ENCODE measurements around the gene COG4.
"Not testable (repeated sequence)": the region's sequence is repeated elsewhere in the genome, so short reads cannot be mapped to it uniquely, and the experiment has no call there.

COG4 gene

GRCh38 chr16:70529051-70529777, 5.9 kb upstream of the COG4 start:
- DNase-seq, result peak; percentile 58
- Histone ChIP-seq H3K36me3 (replicated peaks; ENCODE audit: insufficient read depth, low read length) (peaks cover 32% of the 10 kb centered on the region), H3K9me3 (replicated peaks; ENCODE audit: insufficient read depth, low read length) (no peaks in the 10 kb centered on the region), H3K4me3 (ENCODE audit: low read length) (no peak overlapping the region; the same call in 1 of the 2 replicates), H4K20me1 (ENCODE audit: insufficient read depth, low read length) (peaks cover 54% of the 10 kb centered on the region), H3F3A (ENCODE audit: insufficient read depth, low read length) (peaks cover 5% of the 10 kb centered on the region; the same call in 1 of the 2 replicates), H3K27ac (ENCODE audit: low read length) (no peak overlapping the region), H3K79me2 (ENCODE audit: low read length) (peaks cover 99% of the 10 kb centered on the region), H3K4me1 (ENCODE audit: low read length) (peaks cover 8% of the 10 kb centered on the region), H3K27me3 (replicated peaks; ENCODE audit: insufficient read depth, low read length) (no peaks in the 10 kb centered on the region), H3K9me2 (replicated peaks; ENCODE audit: insufficient read depth, low read length) (no peaks in the 10 kb centered on the region), H2AFZ (ENCODE audit: low read length) (no peak overlapping the region), H3K4me2 (ENCODE audit: low read depth, low read length) (peak overlapping the region; percentile 22; the same call in 1 of the 2 replicates), H3K9ac (ENCODE audit: low read length) (no peak overlapping the region)
- TF ChIP-seq EZH2phosphoT487 (IDR thresholded peaks at IDR 0.05; ENCODE audit: low read length) (no peak), EZH2 (optimal IDR thresholded peaks at IDR 0.05; ENCODE audit: low read depth, low read length) (no peak), CTCF (IDR thresholded peaks at IDR 0.05; ENCODE audit: low read length) (peak; percentile 53)

- DNase-seq, result no peak
- TF ChIP-seq CTCF (IDR thresholded peaks at IDR 0.05; ENCODE audit: low read length), result no peak
- TF ChIP-seq EZH2phosphoT487 (IDR thresholded peaks at IDR 0.05; ENCODE audit: low read length), result no peak
- TF ChIP-seq EZH2 (optimal IDR thresholded peaks at IDR 0.05; ENCODE audit: low read depth, low read length), result no peak
- H3K9me2 ChIP-seq (replicated peaks; ENCODE audit: insufficient read depth, low read length), result no peaks in the 10 kb centered on the region
- peaks cover 98% of the 10 kb centered on the region for H3K79me2 ChIP-seq (ENCODE audit: low read length)
- H3K27ac ChIP-seq (ENCODE audit: low read length), result no peak overlapping the region
- no peak overlapping the region for H3K4me3 ChIP-seq (ENCODE audit: low read length)
- peaks cover 18% of the 10 kb centered on the region for H3F3A ChIP-seq (ENCODE audit: insufficient read depth, low read length)
- peak overlapping the region; percentile 56 for H3K4me2 ChIP-seq (ENCODE audit: low read depth, low read length)
- H2AFZ ChIP-seq (ENCODE audit: low read length), result no peak overlapping the region
- peaks cover 15% of the 10 kb centered on the region for H3K36me3 ChIP-seq (replicated peaks; ENCODE audit: insufficient read depth, low read length)
- H4K20me1 ChIP-seq (ENCODE audit: insufficient read depth, low read length), result peaks cover 38% of the 10 kb centered on the region
- H3K9ac ChIP-seq (ENCODE audit: low read length), result no peak overlapping the region
- H3K9me3 ChIP-seq (replicated peaks; ENCODE audit: insufficient read depth, low read length), result no peaks in the 10 kb centered on the region
- no peaks in the 10 kb centered on the region for H3K27me3 ChIP-seq (replicated peaks; ENCODE audit: insufficient read depth, low read length)
- H3K4me1 ChIP-seq (ENCODE audit: low read length), result peaks cover 8% of the 10 kb centered on the region
These were observed 4.1 kb upstream of the COG4 start for GRCh38 chr16:70527315-70527996.

GRCh38 chr16:70526403-70526802, 3.0 kb upstream of the COG4 start:
- Histone ChIP-seq H3F3A (ENCODE audit: insufficient read depth, low read length) (peaks cover 25% of the 10 kb centered on the region), H4K20me1 (ENCODE audit: insufficient read depth, low read length) (peaks cover 35% of the 10 kb centered on the region), H3K9me3 (replicated peaks; ENCODE audit: insufficient read depth, low read length) (no peaks in the 10 kb centered on the region), H3K4me2 (ENCODE audit: low read depth, low read length) (peak overlapping the region; percentile 56), H3K27me3 (replicated peaks; ENCODE audit: insufficient read depth, low read length) (no peaks in the 10 kb centered on the region), H3K4me1 (ENCODE audit: low read length) (peaks cover 9% of the 10 kb centered on the region), H3K36me3 (replicated peaks; ENCODE audit: insufficient read depth, low read length) (peaks cover 12% of the 10 kb centered on the region), H3K27ac (ENCODE audit: low read length) (0 out of 2 replicates have a peak overlapping the region, but pooled peaks have one; percentile 1), H2AFZ (ENCODE audit: low read length) (no peak overlapping the region), H3K9me2 (replicated peaks; ENCODE audit: insufficient read depth, low read length) (no peaks in the 10 kb centered on the region), H3K4me3 (ENCODE audit: low read length) (peak overlapping the region; percentile 29; the same call in 1 of the 2 replicates), H3K9ac (ENCODE audit: low read length) (no peak overlapping the region; the same call in 1 of the 2 replicates), H3K79me2 (ENCODE audit: low read length) (peaks cover 95% of the 10 kb centered on the region)
- TF ChIP-seq CTCF (IDR thresholded peaks at IDR 0.05; ENCODE audit: low read length), result no peak
- no peak for TF ChIP-seq EZH2phosphoT487 (IDR thresholded peaks at IDR 0.05; ENCODE audit: low read length)
- TF ChIP-seq EZH2 (optimal IDR thresholded peaks at IDR 0.05; ENCODE audit: low read depth, low read length), result no peak
- no peak for DNase-seq

GRCh38 chr16:70524399-70524825, 1.1 kb upstream of the COG4 start:
- not testable (repeated sequence) for H3K9me2 ChIP-seq (replicated peaks; ENCODE audit: insufficient read depth, low read length); DNase-seq; H3K9me3 ChIP-seq (replicated peaks; ENCODE audit: insufficient read depth, low read length); H3K27me3 ChIP-seq (replicated peaks; ENCODE audit: insufficient read depth, low read length); H3K36me3 ChIP-seq (replicated peaks; ENCODE audit: insufficient read depth, low read length)
- peaks cover 25% of the 10 kb centered on the region for H4K20me1 ChIP-seq (ENCODE audit: insufficient read depth, low read length)
- H3K27ac ChIP-seq (ENCODE audit: low read length), result peak overlapping the region; percentile 87
- peaks cover 89% of the 10 kb centered on the region for H3K79me2 ChIP-seq (ENCODE audit: low read length)
- H3K4me1 ChIP-seq (ENCODE audit: low read length), result peaks cover 17% of the 10 kb centered on the region
- H2AFZ ChIP-seq (ENCODE audit: low read length), result peak overlapping the region; percentile 80; the same call in 1 of the 2 replicates
- peak overlapping the region; percentile 56; the same call in 1 of the 2 replicates for H3K4me2 ChIP-seq (ENCODE audit: low read depth, low read length)
- H3K4me3 ChIP-seq (ENCODE audit: low read length), result peak overlapping the region; percentile 90
- H3K9ac ChIP-seq (ENCODE audit: low read length), result peak overlapping the region; percentile 99
- H3F3A ChIP-seq (ENCODE audit: insufficient read depth, low read length), result peaks cover 25% of the 10 kb centered on the region
